ENCODE measurements around the gene REEP6.

The REEP6 gene

DNA sequence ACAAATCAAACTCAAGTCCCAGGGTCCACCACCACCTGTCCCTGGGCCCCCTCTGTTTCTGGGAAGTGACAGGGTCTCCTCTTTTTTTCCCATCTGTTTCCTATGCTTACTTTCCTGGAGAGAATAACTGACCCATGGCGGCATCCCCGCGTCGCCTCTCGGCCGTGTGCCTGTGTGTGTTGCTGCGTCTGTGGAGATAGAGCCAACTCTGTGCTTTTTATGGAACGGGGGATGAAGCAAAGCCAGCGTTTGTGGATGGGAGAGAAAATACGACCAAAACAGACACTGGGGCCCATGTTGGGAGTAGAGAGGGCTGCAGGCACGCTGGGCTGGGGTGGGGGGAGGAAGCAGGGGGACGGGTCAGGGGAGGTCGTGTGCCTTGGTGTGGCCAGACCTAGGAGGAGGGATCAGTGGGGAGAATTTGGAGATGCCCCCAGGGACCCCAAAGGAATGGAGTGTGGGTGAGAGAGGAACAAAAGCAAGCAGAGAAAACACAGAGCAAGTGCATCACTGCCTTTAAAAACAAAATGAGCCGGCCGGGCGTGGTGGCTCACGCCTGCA is 49.5 kb downstream of the REEP6 start:
- in situ Hi-C loops (cut with HindIII; ENCODE audit: low sequenced_read_pairs) = no loop called here

All from DLD1 (cell line).